ENCODE measurements around the gene FIGNL1. TPM values are rescaled to one million over a fixed set of nuclear protein-coding genes. Genes with fewer than 3 reads are reported as not detected.

Gene FIGNL1
- polyA plus RNA-seq (2013, experiment 1 of 2), result 11.7 TPM
- polyA plus RNA-seq (2013, experiment 2 of 2), result 11.6 TPM

GRCh38 chr7:50449881-50450589 lies at the start of gene FIGNL1:
TSS of gene FIGNL1 (minus strand) at chr7:50450350. CDS start at chr7:50447287, 3,063 bp downstream.
- peaks cover 18% of the 10 kb centered on the region for H3K4me1 ChIP-seq (ENCODE audit: control insufficient read depth, insufficient read depth, low read length, poor library complexity, severe bottlenecking)
- H3K9me3 ChIP-seq (ENCODE audit: control insufficient read depth, low read length), result no peaks in the 10 kb centered on the region

GRCh38 chr7:50499092-50499491 lies 48.9 kb upstream of the FIGNL1 start:
- WGBS, 2 experiments (ENCODE audit: insufficient coverage in 2 of 2), result 88 to 100% methylated on average over 6 of the region's 6 CpGs
- Histone ChIP-seq H3K36me3 (ENCODE audit: control insufficient read depth, insufficient read depth, low read length) (no peaks in the 10 kb centered on the region), H3K27ac (ENCODE audit: low read depth, low read length, severe bottlenecking) (no peak overlapping the region), H3K4me1 (ENCODE audit: control insufficient read depth, insufficient read depth, low read length, poor library complexity, severe bottlenecking) (peaks cover 3% of the 10 kb centered on the region), H3K4me3 (ENCODE audit: extremely low read depth, insufficient read depth, low read length, poor library complexity, severe bottlenecking) (no peak overlapping the region), H3K9me3 (ENCODE audit: control insufficient read depth, low read length) (peaks cover 5% of the 10 kb centered on the region)

More at GRCh38 chr7:50449881-50450589, at the start of gene FIGNL1:
- no peak within 1 kb of the TSS for H3K27ac ChIP-seq (ENCODE audit: low read depth, low read length, severe bottlenecking)
- H3K36me3 ChIP-seq (ENCODE audit: control insufficient read depth, insufficient read depth, low read length), result peaks cover 9% of the 10 kb centered on the region
- 6 to 7% methylated on average over 30 to 45 of the region's 63 CpGs for WGBS, 2 experiments (ENCODE audit: insufficient coverage in 2 of 2)
- H3K4me3 ChIP-seq (ENCODE audit: extremely low read depth, insufficient read depth, low read length, poor library complexity, severe bottlenecking), result peak within 1 kb of the TSS; percentile 63

DNA sequence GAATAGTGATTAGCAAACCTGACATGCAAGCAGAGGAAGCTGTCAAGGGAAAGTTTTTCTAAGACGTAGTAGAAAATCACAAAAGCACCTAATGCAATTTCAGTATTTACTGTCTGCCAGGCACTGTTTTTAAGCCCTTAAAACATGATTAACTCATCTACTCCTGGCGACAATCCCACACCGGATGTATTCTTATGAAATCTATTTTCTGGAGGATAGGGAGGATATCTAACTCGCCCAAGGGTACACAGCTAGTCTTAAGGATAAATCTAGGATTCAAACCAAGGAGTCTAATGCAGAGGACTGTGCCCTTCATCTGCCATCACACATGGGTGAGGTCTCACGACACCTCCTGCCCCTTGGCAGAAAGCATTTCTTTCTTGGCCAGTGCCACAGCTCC lies 47.8 kb upstream of the FIGNL1 start:
- H3K9me3 ChIP-seq (ENCODE audit: control insufficient read depth, low read length), result peaks cover 5% of the 10 kb centered on the region
- H3K4me3 ChIP-seq (ENCODE audit: extremely low read depth, insufficient read depth, low read length, poor library complexity, severe bottlenecking), result no peak overlapping the region
- no peaks in the 10 kb centered on the region for H3K36me3 ChIP-seq (ENCODE audit: control insufficient read depth, insufficient read depth, low read length)
- H3K4me1 ChIP-seq (ENCODE audit: control insufficient read depth, insufficient read depth, low read length, poor library complexity, severe bottlenecking), result peaks cover 3% of the 10 kb centered on the region
- H3K27ac ChIP-seq (ENCODE audit: low read depth, low read length, severe bottlenecking), result no peak overlapping the region
- WGBS, 2 experiments (ENCODE audit: insufficient coverage in 2 of 2), result 86 to 93% methylated on average over 1 to 3 of the region's 5 CpGs

DNA sequence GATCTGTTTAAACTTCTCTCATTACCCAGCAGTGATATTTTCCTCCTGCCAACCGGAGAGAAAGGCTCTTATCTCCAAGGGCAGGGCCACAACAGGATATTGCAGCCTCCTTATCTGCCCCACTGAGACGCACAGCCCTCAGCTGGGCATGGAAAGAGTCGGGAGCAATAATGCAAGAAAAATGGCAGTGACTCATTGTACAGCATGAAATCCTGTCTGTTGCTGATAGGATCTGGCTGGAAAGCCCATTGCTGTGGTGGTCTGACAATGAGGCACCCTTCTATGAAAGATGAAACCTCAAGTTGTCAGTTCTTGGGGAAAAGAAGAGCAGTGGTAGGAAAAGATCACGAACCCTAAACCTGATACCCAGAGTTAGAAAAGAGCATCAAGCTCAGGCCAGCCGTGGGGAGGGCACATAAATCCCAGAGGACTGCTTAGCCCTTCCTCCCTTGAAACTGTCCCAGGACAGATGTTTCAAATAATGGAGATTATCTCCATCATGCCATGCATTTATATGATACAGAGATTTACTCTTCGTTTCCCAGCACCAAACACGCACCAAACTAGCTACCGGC lies 47.0 kb upstream of the FIGNL1 start:
- peaks cover 5% of the 10 kb centered on the region for H3K9me3 ChIP-seq (ENCODE audit: control insufficient read depth, low read length)
- 84 to 87% methylated on average over 4 to 7 of the region's 8 CpGs for WGBS, 2 experiments (ENCODE audit: insufficient coverage in 2 of 2)
- H3K4me1 ChIP-seq (ENCODE audit: control insufficient read depth, insufficient read depth, low read length, poor library complexity, severe bottlenecking), result peaks cover 3% of the 10 kb centered on the region
- H3K36me3 ChIP-seq (ENCODE audit: control insufficient read depth, insufficient read depth, low read length), result no peaks in the 10 kb centered on the region
- H3K4me3 ChIP-seq (ENCODE audit: extremely low read depth, insufficient read depth, low read length, poor library complexity, severe bottlenecking), result no peak overlapping the region
- H3K27ac ChIP-seq (ENCODE audit: low read depth, low read length, severe bottlenecking), result peak overlapping the region; percentile 82

DNA sequence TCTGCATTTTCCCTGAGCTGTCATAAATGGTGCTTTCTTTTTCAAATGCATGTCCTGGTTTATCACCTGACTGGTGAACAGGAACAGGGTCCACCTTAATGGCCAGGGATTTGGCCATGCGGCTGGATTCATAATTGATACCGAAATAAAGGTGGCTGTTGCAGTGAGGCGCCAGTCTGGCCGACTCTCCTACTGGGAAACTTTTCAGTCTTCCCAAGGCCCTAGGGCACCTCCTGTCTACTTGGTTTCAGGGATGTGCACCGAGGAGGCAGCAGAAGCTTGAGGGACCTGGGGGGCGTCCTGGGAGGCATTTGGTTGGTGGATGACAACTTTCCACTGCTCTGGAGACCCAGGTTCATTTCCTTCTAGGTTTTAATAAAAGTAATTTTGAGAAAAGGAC lies 46.4 kb upstream of the FIGNL1 start:
- Histone ChIP-seq H3K4me3 (ENCODE audit: extremely low read depth, insufficient read depth, low read length, poor library complexity, severe bottlenecking) (no peak overlapping the region), H3K36me3 (ENCODE audit: control insufficient read depth, insufficient read depth, low read length) (no peaks in the 10 kb centered on the region), H3K9me3 (ENCODE audit: control insufficient read depth, low read length) (peaks cover 5% of the 10 kb centered on the region), H3K4me1 (ENCODE audit: control insufficient read depth, insufficient read depth, low read length, poor library complexity, severe bottlenecking) (peaks cover 3% of the 10 kb centered on the region), H3K27ac (ENCODE audit: low read depth, low read length, severe bottlenecking) (peak overlapping the region; percentile 82)
- WGBS, 2 experiments (ENCODE audit: insufficient coverage in 2 of 2), result 91 to 92% methylated on average over 4 to 5 of the region's 6 CpGs

GRCh38 chr7:50495746-50496145 lies 45.6 kb upstream of the FIGNL1 start:
- H3K27ac ChIP-seq (ENCODE audit: low read depth, low read length, severe bottlenecking), result peak overlapping the region; percentile 82
- H3K36me3 ChIP-seq (ENCODE audit: control insufficient read depth, insufficient read depth, low read length), result no peaks in the 10 kb centered on the region
- H3K9me3 ChIP-seq (ENCODE audit: control insufficient read depth, low read length), result no peaks in the 10 kb centered on the region
- H3K4me1 ChIP-seq (ENCODE audit: control insufficient read depth, insufficient read depth, low read length, poor library complexity, severe bottlenecking), result peaks cover 3% of the 10 kb centered on the region
- WGBS, 2 experiments (ENCODE audit: insufficient coverage in 2 of 2), result 80 to 83% methylated on average over 1 to 2 of the region's 3 CpGs
- H3K4me3 ChIP-seq (ENCODE audit: extremely low read depth, insufficient read depth, low read length, poor library complexity, severe bottlenecking), result no peak overlapping the region

DNA sequence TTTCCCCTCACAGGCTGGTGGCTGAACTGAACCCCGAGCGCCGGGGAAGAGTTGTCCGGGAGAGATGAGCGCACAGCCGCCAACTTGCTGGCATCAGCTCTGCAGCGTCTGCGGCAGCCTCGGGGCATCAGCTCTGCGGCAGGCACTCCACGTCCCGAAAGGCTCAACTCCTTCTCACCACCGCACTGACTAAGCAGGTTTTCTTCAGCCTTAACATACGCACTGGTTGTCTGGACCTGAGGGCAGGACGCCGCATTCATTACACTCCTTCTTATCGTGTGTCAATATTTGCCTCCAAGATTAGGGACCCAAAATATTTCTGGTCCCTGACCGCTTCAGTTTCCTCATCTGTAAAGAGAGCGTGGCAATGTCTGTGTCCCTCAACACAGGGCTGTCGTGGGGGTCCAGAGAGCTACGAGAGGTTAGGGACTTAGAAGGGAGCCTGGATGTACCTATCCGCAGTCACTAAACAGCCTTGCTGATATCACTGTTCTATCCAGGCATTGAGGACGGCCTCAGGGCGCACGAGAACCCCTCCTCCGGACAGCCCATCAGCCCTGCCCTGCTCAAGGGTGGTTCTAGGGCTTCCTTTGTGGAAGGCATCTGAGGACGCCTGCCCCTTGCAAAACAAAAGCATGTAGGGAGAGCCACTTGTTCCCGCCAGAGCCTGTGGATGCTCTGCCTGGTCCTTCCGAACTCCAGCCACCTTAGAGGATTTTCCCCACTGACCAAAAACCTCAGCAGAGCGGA lies 42.8 kb upstream of the FIGNL1 start:
- 93 to 95% methylated on average over 28 to 29 of the region's 30 CpGs for WGBS, 2 experiments (ENCODE audit: insufficient coverage in 2 of 2)
- Histone ChIP-seq H3K27ac (ENCODE audit: low read depth, low read length, severe bottlenecking) (no peak overlapping the region), H3K36me3 (ENCODE audit: control insufficient read depth, insufficient read depth, low read length) (no peaks in the 10 kb centered on the region), H3K4me1 (ENCODE audit: control insufficient read depth, insufficient read depth, low read length, poor library complexity, severe bottlenecking) (peaks cover 3% of the 10 kb centered on the region), H3K4me3 (ENCODE audit: extremely low read depth, insufficient read depth, low read length, poor library complexity, severe bottlenecking) (no peak overlapping the region), H3K9me3 (ENCODE audit: control insufficient read depth, low read length) (peaks cover 4% of the 10 kb centered on the region)

GRCh38 chr7:50491943-50492342 lies 41.8 kb upstream of the FIGNL1 start:
- 88 to 100% methylated on average over 1 of the region's 1 CpG for WGBS, 2 experiments (ENCODE audit: insufficient coverage in 2 of 2)
- Histone ChIP-seq H3K9me3 (ENCODE audit: control insufficient read depth, low read length) (peaks cover 4% of the 10 kb centered on the region), H3K36me3 (ENCODE audit: control insufficient read depth, insufficient read depth, low read length) (no peaks in the 10 kb centered on the region), H3K4me3 (ENCODE audit: extremely low read depth, insufficient read depth, low read length, poor library complexity, severe bottlenecking) (no peak overlapping the region), H3K27ac (ENCODE audit: low read depth, low read length, severe bottlenecking) (no peak overlapping the region), H3K4me1 (ENCODE audit: control insufficient read depth, insufficient read depth, low read length, poor library complexity, severe bottlenecking) (peaks cover 3% of the 10 kb centered on the region)

DNA sequence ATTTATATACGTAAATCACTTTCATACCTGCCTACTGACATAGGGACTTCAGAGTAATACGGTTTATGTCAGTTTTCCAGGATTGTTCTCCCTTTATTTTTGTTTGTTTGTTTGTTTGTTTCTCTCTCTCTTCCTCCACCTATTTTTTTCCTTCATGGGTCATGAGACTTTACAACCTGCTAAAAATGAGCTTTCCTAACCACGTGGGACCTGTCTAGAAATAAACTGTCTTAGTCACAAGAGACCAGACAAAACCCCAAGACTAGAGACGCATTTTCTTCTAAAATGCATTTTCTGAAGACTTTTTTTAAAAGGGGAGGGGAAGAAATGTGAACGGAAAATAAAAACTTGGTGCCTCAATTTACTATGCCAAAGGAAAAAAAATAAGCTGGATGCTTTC lies 41.1 kb upstream of the FIGNL1 start:
- Histone ChIP-seq H3K9me3 (ENCODE audit: control insufficient read depth, low read length) (peaks cover 4% of the 10 kb centered on the region), H3K36me3 (ENCODE audit: control insufficient read depth, insufficient read depth, low read length) (no peaks in the 10 kb centered on the region), H3K4me1 (ENCODE audit: control insufficient read depth, insufficient read depth, low read length, poor library complexity, severe bottlenecking) (no peaks in the 10 kb centered on the region), H3K27ac (ENCODE audit: low read depth, low read length, severe bottlenecking) (no peak overlapping the region), H3K4me3 (ENCODE audit: extremely low read depth, insufficient read depth, low read length, poor library complexity, severe bottlenecking) (no peak overlapping the region)
- no CpG with 5 or more reads among the region's 5 CpGs for WGBS, 2 experiments (ENCODE audit: insufficient coverage in 2 of 2)

- no peaks in the 10 kb centered on the region for H3K36me3 ChIP-seq (ENCODE audit: control insufficient read depth, insufficient read depth, low read length)
- H3K4me1 ChIP-seq (ENCODE audit: control insufficient read depth, insufficient read depth, low read length, poor library complexity, severe bottlenecking), result no peaks in the 10 kb centered on the region
- peaks cover 4% of the 10 kb centered on the region for H3K9me3 ChIP-seq (ENCODE audit: control insufficient read depth, low read length)
- no peak overlapping the region for H3K4me3 ChIP-seq (ENCODE audit: extremely low read depth, insufficient read depth, low read length, poor library complexity, severe bottlenecking)
- H3K27ac ChIP-seq (ENCODE audit: low read depth, low read length, severe bottlenecking), result no peak overlapping the region
Measured at GRCh38 chr7:50488379-50488778, 38.2 kb upstream of the FIGNL1 start.
